Hematopoietic multipotent progenitor cell treated with erythropoietin and hydrocortisone succinate and interleukin-3 and kit ligand, for 4 days (in vitro differentiated cells): ENCODE data around the gene MVB12B.

Experiments used
- DNase-seq: peaks from one replicate; pipeline ENCODE4 v3.0.0-alpha.2; 2015

The MVB12B gene

DNA sequence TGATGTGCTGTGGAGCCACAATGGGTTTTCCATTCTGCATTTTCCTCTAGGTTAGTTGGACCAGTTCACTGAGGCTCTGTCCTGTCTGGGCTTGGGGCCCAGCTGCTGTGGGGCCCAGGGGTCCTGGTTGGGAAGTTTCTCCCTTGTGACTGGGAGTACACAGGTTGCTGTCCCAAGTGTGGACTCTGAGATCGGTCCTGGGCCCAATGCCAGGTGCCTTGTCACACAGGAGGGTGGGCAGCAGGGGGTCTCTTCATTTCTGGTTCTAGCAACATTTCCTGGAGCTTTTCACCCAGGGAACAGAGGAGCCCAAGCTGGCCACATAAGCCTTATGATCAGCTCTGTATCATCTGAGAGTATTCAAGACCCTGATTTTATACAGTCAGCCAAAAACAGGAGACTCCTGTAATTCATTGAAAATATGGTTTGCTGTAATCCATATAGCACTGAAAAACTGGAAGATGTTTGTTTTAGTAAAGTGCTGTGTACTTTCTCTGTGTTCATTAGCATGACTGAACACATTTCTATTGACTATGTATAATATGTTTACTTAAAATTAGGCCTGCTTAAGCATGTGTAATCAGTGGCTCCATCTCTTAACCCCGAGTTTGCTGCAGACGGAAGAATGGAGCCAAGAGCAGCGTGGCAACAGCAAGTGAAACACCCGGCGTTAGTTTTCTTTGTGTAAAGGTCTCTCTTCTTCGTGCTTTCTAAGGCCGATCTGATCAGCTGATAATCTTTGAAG lies 62.5 kb downstream of the MVB12B start:
- no peak for DNase-seq

DNA sequence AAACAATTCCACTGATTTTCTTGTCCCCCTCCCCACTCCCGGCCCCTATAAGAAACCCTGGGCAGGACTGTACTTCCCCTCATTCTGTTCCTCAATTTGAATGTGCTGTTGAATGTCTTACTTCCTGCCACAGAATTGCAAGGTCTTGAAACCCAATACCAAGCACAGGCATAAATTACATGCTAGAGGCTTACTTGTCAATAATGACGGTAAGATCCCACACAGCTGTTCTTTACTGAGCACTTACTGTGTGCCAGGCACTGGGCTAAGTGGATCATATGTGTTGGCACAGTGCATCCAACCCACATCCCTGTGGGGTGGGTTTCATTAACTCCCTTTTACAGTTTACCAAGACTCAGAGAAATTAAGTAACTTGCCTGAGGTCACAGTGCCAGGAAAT lies 63.4 kb downstream of the MVB12B start:
- peak; percentile 66 for DNase-seq

DNA sequence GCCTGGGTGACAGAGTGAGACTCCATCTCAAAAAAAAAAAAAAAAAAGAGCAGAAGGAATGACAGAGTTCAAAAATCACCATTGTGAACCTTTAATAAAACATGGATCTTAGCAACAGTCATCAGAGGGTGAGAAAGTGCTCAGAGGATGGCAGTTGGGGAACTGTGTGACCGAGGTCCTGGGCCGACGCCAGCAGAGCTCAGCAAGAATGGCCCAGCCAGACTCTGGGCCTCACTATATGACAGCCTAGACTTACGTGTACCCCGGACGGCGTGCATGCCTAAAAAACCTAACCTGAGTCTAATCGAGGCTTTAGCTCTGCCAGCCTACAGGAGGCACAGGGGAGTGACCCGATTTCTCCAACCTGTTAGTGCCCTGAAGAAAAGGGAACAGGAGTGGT lies 64.3 kb downstream of the MVB12B start:
- no peak for DNase-seq

DNA sequence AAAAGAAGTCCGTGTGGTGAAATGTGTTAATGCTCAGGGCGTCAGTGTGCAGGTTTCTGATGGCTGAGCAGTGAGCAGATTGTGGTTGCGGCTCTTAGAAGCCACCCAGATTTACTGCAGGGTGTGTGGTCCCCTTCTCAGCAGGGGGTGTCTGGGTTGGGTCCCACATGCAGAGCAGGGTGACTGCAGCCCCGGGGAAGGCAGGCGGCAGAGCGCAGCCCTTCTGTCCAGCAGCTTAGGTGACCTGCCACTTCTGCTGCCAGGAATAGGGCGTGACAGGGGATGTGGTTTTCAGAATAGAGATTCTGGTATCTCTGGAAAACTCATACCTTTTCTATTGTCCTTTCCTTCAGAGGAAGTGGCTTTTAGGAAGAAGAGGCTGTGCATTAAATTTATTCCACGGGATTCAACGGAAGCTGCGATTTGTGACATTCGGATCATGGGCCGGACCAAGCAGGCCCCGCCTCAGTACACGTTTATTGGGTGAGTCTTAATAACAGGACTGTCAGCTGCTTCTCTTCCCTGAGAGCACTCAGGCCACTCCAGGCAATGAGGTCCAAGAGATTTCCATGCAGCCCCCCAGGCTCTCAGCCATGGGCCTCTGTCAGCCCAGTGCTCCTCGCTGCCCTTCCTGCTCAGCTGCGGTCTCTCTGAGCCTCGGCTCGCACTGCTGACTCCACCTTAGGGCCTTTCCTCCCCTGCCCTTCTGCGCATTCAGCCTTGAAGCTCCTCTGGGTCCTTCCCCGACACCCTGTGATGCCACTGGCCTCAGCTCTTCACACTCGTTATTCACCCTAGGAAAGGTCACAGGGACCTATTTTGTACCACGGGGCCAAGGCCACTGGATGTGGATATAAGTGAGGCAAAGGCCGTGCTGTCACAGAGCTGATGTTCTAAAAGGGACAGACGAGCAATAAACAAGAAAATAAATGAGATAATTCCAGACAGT lies 65.4 kb downstream of the MVB12B start:
- no peak for DNase-seq

DNA sequence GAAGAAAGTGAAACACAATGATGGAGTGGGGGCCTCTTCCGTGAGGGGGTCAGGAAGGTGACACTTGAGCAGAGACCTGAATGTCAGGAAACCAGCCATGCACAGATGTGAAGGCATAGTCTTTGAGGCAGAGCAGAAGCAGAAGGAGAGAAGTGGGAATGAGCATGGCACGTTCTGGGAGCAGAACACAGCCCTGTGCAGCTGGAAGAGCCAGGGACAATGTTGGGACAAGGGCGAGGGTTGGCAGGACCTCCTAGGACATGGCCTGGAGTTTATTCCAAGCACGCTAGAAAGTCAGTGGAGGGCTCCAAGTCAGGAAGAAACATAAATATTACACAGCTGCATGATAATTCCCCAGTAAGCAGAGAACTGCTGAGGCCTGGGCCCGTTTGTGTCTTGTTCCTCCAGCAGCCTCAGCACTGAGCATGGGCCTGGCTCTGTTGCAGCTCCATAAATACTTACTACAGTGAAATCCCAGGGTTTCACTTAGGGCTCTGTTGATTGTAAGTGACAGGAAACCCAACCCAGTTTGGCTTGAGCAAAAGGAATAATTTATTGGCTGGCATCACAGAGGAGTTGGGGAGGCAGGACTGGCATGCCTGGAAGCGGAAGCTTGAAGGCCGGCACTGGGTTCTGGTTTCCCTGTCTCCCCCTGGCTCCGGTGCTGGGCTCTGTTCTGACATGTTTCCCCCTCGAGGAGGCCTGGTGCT lies 66.2 kb downstream of the MVB12B start:
- DNase-seq = no peak

DNA sequence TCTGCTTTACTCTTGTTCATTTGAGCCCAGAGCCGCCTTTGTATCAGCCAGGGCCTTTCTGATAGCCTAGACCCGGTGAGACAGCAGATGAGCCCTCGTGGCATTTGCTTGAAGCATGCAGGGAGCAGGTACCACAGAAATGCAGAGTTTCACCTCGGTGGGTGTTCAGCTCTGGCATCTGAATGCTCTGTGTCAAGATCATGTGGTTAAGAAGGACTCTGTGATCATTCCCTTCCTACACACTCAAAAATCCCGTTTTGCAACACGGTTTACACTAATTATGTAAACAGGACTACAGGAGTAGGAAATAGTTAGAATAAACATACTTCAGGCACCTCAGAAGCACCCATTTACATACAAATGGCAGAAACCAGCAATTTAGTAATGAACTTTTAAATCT lies 67.2 kb downstream of the MVB12B start:
- DNase-seq = no peak

DNA sequence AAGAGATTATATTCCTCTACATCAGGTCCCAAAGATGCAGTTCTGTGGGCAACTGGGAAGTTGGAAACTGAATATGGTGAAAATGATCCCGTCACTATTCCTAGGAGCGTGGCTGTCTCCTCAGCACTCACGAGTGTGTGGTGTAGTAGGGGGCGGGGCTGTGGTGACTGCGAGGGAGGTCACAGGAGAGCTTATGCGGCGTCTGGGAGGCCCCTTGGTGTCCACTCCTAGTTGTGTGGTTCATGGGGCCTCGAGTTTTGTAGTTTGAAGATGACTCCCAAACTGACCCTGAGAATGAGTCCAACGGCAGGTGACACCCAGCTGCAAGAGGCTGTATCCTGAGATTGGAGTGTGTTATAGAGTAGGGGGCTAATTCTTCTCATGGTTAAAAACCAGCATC lies 68.2 kb downstream of the MVB12B start:
- no peak for DNase-seq

DNA sequence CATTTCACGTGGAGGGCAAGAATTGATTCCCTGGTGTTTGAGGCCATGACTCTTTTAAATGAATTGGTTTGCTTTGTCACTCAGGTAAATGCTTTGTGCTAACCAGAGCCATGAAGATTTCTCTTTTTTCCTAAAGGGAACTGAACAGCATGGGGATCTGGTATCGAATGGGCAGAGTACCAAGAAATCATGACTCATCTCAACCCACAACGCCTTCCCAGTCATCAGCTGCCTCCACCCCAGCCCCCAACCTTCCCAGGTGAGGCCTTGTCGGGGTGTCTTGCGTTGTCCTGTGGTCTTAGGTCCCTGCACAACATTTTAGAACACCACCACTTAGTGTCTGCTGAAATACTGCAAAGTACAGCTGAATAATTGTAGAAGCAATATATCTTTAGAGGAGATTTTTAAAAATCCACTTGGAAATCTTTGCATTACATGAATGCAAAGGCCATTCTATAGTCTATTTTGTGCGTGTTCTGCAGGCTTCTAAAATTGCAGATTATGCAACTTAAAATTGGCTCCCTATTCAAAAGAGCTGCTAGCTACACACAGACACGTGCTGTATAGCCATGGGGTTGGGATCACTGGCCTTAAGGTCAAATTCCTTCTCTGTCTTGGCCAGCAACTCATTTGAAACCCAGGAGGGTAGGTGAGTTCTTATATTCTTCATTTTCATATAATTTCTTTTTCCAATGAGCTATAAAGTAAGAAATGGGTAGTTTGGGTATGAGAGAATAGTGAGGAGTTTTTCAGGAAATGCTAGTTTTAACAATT lies 69.0 kb downstream of the MVB12B start:
- DNase-seq = no peak

DNA sequence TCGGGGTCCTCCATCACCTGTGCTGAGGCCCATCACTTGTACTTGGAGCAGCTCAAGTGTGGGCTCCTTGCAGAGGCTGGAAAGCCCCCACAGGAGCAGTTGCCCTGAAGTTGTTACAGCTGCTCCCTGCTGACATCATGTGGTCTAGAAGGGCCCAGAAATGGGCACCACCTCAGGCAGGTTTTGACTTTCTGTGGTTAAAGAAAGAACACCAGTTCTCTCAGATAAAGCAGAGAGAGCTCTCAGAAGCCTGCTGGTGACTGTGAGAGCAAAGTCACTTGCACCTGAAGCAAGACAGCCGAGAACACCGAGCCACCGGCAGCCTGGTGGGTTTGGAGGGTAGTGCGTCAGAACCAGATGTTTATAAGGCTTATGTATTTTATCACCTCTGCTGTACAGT lies 70.4 kb downstream of the MVB12B start:
- peak; percentile 58 for DNase-seq

DNA sequence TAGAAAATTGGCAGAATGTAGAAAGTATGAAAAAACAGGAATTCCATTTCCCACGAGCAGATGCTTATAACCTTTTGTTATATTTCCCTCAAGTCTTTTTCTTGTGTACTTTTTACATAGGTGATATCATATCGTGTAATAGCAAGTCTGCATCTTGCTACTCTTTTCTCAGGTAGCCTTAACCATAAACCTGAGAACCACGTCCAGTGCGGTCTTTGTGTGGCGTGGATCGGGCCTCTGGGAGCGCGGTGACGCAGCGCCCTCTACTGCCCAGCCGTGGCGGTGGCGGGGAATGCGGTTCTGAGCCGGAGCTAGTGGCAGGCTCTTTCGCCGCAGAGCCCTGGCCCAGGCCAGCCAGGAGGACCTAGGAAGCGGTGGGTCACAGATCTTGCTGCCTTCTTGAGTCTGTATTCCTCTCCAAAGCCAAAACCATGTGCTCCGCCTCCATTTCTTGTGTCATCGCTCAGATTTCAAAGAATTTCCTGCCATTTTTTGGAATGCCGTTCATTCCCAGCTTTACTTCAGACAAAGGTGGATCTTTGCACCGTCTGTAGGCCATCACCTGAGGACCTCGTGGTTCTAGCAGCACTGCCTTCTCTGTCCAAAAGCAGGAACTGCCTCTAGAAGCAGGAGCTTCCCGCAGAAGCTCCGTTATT lies 71.9 kb downstream of the MVB12B start:
- peak; percentile 76 for DNase-seq

DNA sequence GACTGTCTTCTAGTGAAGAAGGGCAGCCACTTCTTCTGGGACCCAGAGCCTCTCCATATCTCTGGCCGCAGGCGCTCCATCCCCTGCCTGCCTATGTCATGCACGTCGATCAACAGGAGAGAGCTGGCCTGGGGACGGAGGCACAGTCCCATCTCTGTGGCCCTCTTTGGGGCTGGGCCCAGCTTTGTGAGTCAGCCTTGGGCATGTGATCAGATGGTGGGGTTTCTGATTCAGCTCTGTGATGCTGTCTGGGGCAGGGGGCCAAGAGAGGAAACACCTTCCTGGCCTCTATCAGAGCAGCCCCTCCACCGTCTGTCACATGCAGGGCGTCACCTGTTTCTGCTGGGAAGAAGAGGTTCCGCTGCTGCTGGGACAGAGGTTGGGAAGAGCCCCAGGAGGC lies 72.6 kb downstream of the MVB12B start:
- DNase-seq = no peak

DNA sequence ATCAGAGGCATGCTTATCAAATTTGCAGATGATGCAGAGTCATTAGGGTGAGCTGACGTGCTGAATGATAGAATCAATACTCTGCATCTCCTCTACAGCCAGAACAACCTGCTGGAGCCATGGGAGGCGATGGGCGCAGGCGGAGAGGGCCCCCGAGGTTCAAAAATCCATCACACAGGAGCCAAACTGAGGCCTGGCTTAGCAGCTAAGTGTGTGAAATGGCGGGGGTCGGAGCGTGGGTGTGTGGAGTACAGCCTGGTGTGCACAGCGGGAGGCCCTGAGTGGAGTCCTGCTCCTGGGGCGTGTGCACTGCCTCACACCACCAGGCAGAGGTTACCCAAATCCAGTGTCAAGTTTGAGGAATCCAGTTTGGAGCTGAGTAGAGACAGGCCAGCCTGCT lies 73.2 kb downstream of the MVB12B start:
- no peak for DNase-seq

DNA sequence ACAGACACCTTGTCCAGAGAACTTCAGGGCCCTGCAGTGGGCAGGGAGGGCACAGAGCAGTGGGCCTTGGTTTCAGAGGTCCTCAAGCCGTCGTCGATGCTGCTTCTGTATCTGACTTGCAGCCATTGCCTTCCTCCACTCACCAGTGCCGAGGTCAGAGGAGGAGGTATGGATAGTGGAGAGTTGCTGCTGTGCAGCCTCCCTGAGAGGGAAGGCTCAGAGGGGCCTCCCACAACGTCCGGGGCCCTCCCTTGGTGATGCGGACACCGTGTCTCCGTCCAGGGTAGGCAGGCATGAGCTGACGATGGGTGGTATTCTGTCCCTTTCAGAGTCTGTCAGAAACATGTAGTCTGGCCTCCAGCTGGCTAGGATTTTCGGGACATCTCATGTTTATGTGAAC lies 73.9 kb downstream of the MVB12B start:
- DNase-seq = no peak

DNA sequence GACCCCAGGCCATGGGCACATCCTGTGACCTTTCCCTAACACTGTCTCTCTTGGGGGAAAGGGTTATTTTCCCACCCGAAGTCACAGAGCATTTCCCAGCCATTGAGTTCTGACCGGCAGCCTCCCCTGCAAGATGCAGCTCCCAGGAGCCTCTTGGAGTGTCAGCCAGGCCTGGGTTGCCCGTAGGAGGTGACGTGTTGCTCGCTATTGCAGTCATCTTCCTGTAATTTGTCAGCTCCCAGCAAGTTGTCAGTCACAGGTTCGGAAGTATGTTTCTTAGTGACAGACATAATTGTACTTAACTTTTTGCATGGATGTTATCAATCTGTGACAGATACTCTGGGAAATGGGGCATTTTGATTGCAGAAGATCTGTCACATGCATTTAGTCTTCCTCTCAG lies 74.5 kb downstream of the MVB12B start:
- DNase-seq = no peak

DNA sequence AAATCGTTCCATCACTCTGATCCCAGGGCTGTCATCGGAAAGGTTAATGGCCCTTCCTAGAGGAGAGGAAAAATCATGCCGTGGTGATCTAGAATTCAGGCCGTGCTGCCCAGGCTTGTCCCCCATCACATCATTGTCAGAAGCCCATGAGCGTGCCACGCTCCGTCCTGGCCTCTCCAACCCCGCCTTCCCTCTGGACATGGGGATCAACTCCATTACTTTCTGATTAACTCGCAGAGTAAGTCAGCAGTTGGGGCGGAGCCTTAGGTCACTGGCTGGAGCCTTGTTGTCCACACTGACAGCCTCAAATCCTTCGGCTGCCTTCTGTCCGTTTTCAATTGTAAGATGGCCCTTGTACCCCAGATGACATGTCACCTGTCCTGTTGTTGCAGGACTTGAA lies 75.0 kb downstream of the MVB12B start:
- DNase-seq = no peak

DNA sequence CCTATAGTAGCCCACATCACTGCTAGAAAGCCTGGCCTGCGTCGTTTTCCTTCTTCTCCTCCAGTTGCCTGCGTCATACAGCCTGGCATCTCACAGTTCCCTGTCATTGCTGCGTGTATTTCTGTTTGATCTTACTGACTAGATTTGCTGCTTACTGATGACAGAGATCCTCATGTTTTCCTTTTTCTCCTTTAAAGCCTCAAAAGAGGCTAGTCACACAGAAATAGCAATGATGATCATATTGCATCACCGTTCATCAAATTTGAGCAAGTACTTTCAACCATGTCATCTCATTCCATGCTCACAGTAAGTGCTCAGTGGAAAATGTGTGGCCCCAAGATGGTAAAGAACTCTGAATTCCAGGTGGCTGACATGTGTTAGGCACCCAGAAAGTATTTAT lies 76.8 kb downstream of the MVB12B start:
- DNase-seq = no peak

DNA sequence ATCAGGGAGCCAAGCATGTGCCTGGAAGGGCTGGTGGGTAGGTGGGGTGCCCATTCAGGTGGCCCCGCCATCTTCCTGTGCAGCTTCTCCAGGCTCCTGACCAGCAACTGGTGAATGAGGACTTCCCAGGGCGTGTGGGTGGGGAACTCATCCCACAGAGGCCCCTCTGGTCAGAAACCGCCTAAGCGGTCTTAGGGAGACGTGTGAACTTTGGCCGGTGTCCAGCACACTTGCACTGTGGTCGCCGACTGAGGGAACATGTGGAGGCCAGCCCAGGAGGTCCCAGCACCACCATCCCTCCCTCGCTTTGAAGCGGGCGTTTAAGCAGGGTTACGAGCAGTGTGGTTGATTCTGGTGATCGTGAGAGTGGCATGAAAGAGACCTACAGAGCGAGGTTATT lies 77.8 kb downstream of the MVB12B start:
- DNase-seq = no peak

DNA sequence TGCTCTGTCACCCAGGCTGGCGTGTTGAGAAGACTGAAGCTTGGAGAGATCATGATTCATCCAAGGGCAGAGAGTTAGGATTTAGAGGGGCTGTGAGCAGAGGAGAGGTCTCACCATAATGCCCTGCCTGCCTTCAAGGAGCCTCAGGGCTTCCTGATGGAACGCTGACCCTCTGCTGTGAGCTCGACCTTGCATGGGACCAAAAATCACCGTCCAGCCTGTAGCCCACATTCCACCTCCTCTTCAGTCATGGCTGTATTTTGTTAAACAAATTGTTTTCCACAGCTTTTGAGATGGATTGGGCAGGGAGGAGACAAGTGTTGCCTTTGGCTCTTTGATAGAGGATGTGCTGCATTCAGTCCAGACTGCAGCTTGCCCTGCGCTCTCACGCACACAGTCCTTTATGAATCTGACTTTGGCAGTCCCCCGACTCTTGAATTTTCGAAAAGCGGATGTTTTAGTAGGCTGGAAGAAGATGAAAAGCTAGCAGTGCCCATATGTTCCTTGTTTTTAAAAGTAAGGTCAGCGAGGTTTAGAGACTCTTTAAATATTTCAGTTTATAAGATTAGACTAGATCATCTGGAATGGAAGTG lies 79.5 kb downstream of the MVB12B start:
- DNase-seq = no peak

DNA sequence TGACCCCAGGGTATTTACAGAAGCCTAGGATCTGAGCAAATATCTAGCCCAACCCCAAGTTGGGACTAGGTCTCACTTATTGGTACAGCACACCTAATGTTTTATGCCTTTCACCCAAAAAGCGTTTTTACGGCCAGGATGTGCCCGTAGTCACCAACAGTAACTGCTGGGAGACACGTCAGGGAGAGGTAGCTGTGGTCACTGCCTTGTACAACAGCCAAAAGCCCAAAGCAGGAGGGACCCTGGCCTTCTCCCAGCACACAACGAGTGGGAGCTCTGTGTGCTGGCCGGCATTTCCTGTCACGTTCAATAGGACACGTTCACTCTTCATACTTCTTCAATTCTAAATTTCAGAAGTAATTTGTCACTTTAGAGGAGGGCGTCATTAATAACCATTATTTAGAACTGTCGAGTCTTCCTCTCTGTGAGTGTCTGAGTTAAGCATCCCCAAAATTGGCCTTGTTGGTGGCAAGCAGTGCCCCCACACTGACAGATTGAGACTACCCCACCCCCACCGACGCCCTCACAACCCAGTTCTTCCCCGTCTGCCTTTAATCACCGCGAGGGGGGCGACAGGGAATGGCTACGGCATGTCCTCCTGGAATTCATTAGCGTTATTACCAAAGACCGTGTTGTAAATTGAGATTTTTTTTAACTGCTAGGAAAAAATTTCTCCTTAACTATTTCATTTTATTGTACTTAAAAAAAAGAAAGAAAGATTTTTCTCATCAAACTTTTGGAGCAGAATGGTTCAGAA lies 80.7 kb downstream of the MVB12B start:
- no peak for DNase-seq

DNA sequence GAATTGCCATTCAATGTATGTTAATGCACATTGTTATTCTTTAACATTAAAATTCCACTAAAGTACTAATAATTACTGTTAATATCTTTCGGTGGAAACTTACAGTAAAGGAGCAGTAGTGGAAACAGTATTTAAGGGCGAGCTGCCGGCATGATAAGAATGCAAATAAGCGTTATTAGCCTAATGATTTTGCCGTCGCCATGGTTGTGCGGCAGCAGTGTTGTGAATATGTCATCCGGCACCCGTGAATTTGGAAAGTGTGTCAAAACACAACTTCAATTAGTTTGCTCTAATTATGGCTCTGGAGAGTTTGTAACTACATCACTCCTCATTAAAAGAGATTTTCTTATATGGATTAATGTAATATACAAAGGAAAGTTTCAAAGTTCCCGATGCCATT lies 81.4 kb downstream of the MVB12B start:
- DNase-seq = no peak

DNA sequence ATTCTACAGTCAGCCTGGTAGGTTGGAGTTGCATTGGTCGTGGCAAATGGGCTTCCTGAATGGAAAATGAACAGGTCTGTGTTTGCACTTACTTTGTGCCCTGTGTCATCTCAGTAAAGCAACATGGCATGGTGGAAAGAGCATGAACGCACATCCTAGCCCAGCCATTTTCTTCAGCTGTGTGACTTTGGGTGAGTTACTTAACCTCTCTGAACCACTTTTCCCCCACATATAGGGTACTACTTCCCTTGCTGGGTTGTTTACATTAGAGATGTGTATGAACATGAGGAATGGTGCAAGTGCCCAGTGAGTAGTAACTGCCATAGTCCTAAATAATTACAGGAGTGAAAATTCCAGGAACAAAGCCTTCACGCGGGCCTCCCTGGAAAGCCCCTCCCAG lies 83.6 kb downstream of the MVB12B start:
- no peak for DNase-seq
